Endothelial cell of umbilical vein (primary cell): ENCODE measurements around the gene HEXIM2. TPM values are rescaled to one million over a fixed set of nuclear protein-coding genes. Genes with fewer than 3 reads are reported as not detected.

ENCODE experiments used
- Bru-seq: library from RNA; stranded (reverse); fragments of 400-500 nt; gene quantifications from one replicate; lab custom pipeline; 2021; lab: Mats Ljungman, UMichigan
- BruChase-seq, 2 experiments: library from RNA; stranded (reverse); fragments of 400-500 nt; gene quantifications; one replicate each; lab custom pipeline; 2021; lab: Mats Ljungman, UMichigan
- BruUV-seq: library from RNA; stranded (reverse); fragments of 400-500 nt; replicated peaks from 2 replicates; lab custom pipeline; 2021; lab: Mats Ljungman, UMichigan
- CTCF ChIA-PET: fragments of 300-600, 350-600 bp; sonication (Branson Sonifier 250); formaldehyde crosslinking; loops from one replicate; lab custom pipeline; 2021; ENCODE audit warnings: antibody characterized with exemption, inconsistent platforms; lab: Charles Lee
- POLR2A ChIA-PET: fragments of 300-600, 350-600 bp; sonication (Branson Sonifier 250); formaldehyde crosslinking; loops from one replicate; lab custom pipeline; 2021; ENCODE audit warnings: antibody characterized with exemption, inconsistent platforms; lab: Charles Lee
- DNase-seq: peaks from one replicate; pipeline ENCODE4 v3.0.0-alpha.2; 2011; ENCODE audit warnings: low read depth, low spot score
- FAIRE-seq: peaks from 2 replicates; lab custom pipeline; 2011; peaks lifted over from hg19 to GRCh38; lab: Jason Lieb, UNC
- H2AFZ ChIP-seq: 2 replicates; pipeline ENCODE4 v1.6.0; 2012; ENCODE audit warnings: low read depth, low read length, control low read depth, inconsistent platforms
- H3K27ac ChIP-seq: 2 replicates; pipeline ENCODE4 v1.5.1; 2011; ENCODE audit warnings: low read depth, mild to moderate bottlenecking, control low read depth, low read length, moderate library complexity; ENCODE audit not compliant: insufficient read depth
- H3K27me3 ChIP-seq, 2 experiments: 2 replicates each; pipeline versions ENCODE4 v1.6.0 to v1.6.1; 2011; ENCODE audit warnings: low read length in 2 of 2, mixed read lengths in 1 of 2; ENCODE audit not compliant: control insufficient read depth in 2 of 2, insufficient read depth in 2 of 2
- H3K36me3 ChIP-seq, 2 experiments: 2 replicates in 1 of 2; 3 replicates in 1 of 2; pipeline ENCODE4 v1.5.1; 2011; ENCODE audit warnings: low read length in 2 of 2, mild to moderate bottlenecking in 1 of 2, moderate library complexity in 1 of 2; ENCODE audit not compliant: control insufficient read depth in 2 of 2, insufficient read depth in 2 of 2; ENCODE audit errors: extremely low read depth in 1 of 2
- H3K4me1 ChIP-seq: 3 replicates; pipeline ENCODE4 v1.5.1; 2011; ENCODE audit warnings: mild to moderate bottlenecking, low read length; ENCODE audit not compliant: control insufficient read depth, insufficient read depth; ENCODE audit errors: extremely low read depth
- H3K4me2 ChIP-seq: 2 replicates; pipeline ENCODE4 v1.6.1; 2011; ENCODE audit warnings: low read length, control low read depth, mixed read lengths; ENCODE audit not compliant: insufficient read depth
- H3K4me3 ChIP-seq, 3 experiments: fragments of 200-600 bp in 1 of 3; sonication (generic), shearing (Covaris generic) in 1 of 3; replicated peaks in 1 of 3; 2 replicates each; pipeline ENCODE4 v1.5.1; 2011 to 2016; ENCODE audit warnings: control low read depth in 3 of 3, low read length in 3 of 3, mild to moderate bottlenecking in 2 of 3, inconsistent platforms in 1 of 3, low read depth in 1 of 3, moderate library complexity in 1 of 3; ENCODE audit not compliant: insufficient read depth in 1 of 3
- H3K79me2 ChIP-seq: 2 replicates; pipeline ENCODE4 v1.6.0; 2012; ENCODE audit warnings: low read length, inconsistent platforms; ENCODE audit not compliant: control insufficient read depth, insufficient read depth
- H3K9ac ChIP-seq: replicated peaks from 2 replicates; pipeline ENCODE3; 2011; ENCODE audit warnings: low read length, control low read depth; ENCODE audit not compliant: insufficient read depth; ENCODE audit errors: extremely low read depth
- H3K9me1 ChIP-seq: replicated peaks from 3 replicates; pipeline ENCODE4 v1.6.0; 2011; ENCODE audit warnings: mild to moderate bottlenecking, low read length; ENCODE audit not compliant: control insufficient read depth, insufficient read depth; ENCODE audit errors: extremely low read depth
- H3K9me3 ChIP-seq: replicated peaks from 2 replicates; pipeline ENCODE4 v1.5.1; 2012; ENCODE audit warnings: low read length, inconsistent platforms; ENCODE audit not compliant: control insufficient read depth, insufficient read depth
- H4K20me1 ChIP-seq: replicated peaks from 2 replicates; pipeline ENCODE3; 2011; ENCODE audit warnings: mild to moderate bottlenecking, low read length; ENCODE audit not compliant: control insufficient read depth, insufficient read depth; ENCODE audit errors: extremely low read depth
- CTCF ChIP-seq, 2 donors: IDR thresholded peaks; 1 replicate in 1 of 2; 2 replicates in 1 of 2; pipeline ENCODE4 v1.5.1; 2011; ENCODE audit warnings: low read length in 2 of 2, mild to moderate bottlenecking in 2 of 2, moderate library complexity in 2 of 2, control low read depth in 1 of 2, inconsistent platforms in 1 of 2, low read depth in 1 of 2; ENCODE audit not compliant: insufficient read depth in 1 of 2; ENCODE audit errors: extremely low read depth in 1 of 2
- EZH2 ChIP-seq: IDR thresholded peaks from 2 replicates; pipeline ENCODE4 v1.6.1; 2012; ENCODE audit warnings: borderline replicate concordance, low read depth, mild to moderate bottlenecking, moderate library complexity, low read length, inconsistent platforms; ENCODE audit not compliant: severe bottlenecking
- FOS ChIP-seq: IDR thresholded peaks from 2 replicates; pipeline ENCODE4 v1.6.1; 2011; ENCODE audit warnings: mild to moderate bottlenecking, low read length, moderate library complexity, borderline replicate concordance; ENCODE audit not compliant: insufficient read depth
- GATA2 ChIP-seq: IDR thresholded peaks from 2 replicates; pipeline ENCODE4 v1.7.0; 2011; ENCODE audit warnings: low read depth, mild to moderate bottlenecking, moderate library complexity, mixed read lengths, low read length; ENCODE audit not compliant: insufficient read length, insufficient read depth
- JUN ChIP-seq: IDR thresholded peaks from 2 replicates; pipeline ENCODE4 v1.6.1; 2011; ENCODE audit warnings: borderline replicate concordance, low read depth; ENCODE audit not compliant: insufficient read length, insufficient read depth
- MAX ChIP-seq: IDR thresholded peaks from 2 replicates; pipeline ENCODE4 v1.6.1; 2011; ENCODE audit not compliant: insufficient read depth, insufficient read length
- MYC ChIP-seq: IDR thresholded peaks from one replicate; pipeline ENCODE4 v1.6.1; 2011; ENCODE audit warnings: mild to moderate bottlenecking, low read depth, low read length
- POLR2A ChIP-seq: IDR thresholded peaks from 2 replicates; pipeline ENCODE4 v1.6.1; 2012; ENCODE audit warnings: low read depth, mild to moderate bottlenecking, control low read depth, low read length
- POLR2AphosphoS5 ChIP-seq: IDR thresholded peaks from 2 replicates; pipeline ENCODE4 v1.6.1; 2012; ENCODE audit warnings: low read depth, mild to moderate bottlenecking, control low read depth, low read length, moderate library complexity; ENCODE audit not compliant: insufficient read depth
- dilution Hi-C: fragments of 300-500 bp; cut with MboI; formaldehyde crosslinking; loops from one replicate; pipeline ENCODE4 v1.15.0; 2019; ENCODE audit warnings: low sequenced_read_pairs; ENCODE audit not compliant: extremely low pct_ligation_motif_present
- intact Hi-C: fragments of 100-400 bp; cut with micrococcal nuclease; formaldehyde crosslinking; loops from one replicate; pipeline ENCODE4 v1.10.0; 2022
- long read RNA-seq: library from polyadenylated mRNA; stranded (forward); transcript quantifications from one replicate; pipeline ENCODE4 v2.0.0, GENCODE V29; 2021
- polyA minus RNA-seq, 3 experiments: library from RNA; depleted of rRNA, polyadenylated mRNA; stranded (reverse); fragments of >200 nt; gene quantifications; 1 replicate in 1 of 3; 2 replicates in 2 of 3; pipeline ENCODE4 v1.2.3, GENCODE V29; 2011
- polyA plus RNA-seq, 4 experiments: library from polyadenylated mRNA; depleted of rRNA in 3 of 4; stranded (reverse) in 3 of 4; unstranded in 1 of 4; fragments of >200 nt; gene quantifications; 2 replicates each; pipeline versions ENCODE4 v1.2.1 to v1.2.3, GENCODE V29; 2011 to 2012; ENCODE audit warnings: missing spikeins in 1 of 4
- total RNA-seq: library from RNA; stranded (reverse); gene quantifications from 2 replicates; pipeline ENCODE4 v1.2.3, GENCODE V29; 2021

The HEXIM2 gene
- total RNA-seq (3.8 and 4.3 TPM in 2 replicates), polyA plus RNA-seq (2.9 and 3.7 TPM in 2 replicates), polyA minus RNA-seq (0.92 and 1.4 TPM in 2 replicates), Bru-seq, nascent RNA (percentile 25 among the genes with signal in this experiment), BruChase-seq, experiment 1, labeled RNA remaining after a 6-hour chase (percentile 28 among the genes with signal in this experiment), BruChase-seq, experiment 2, labeled RNA remaining after a 2-hour chase (percentile 21 among the genes with signal in this experiment)
- polyA plus RNA-seq (2011; cell fraction: cytosol; rRNA removed) = 2.9 and 3.4 TPM in 2 replicates
- 2.9 and 3.1 TPM in 2 replicates for polyA plus RNA-seq (2011; cell fraction: nucleus; rRNA removed)
- 3.1 TPM in 2 replicates for polyA plus RNA-seq (2012)
- 8.0 TPM for polyA minus RNA-seq (2011; cell fraction: cytosol; rRNA and poly(A)+ RNA removed)
- 0.58 and 0.96 TPM in 2 replicates for polyA minus RNA-seq (2011; cell fraction: nucleus; rRNA and poly(A)+ RNA removed)
- long read RNA-seq, partial matches to known transcripts = 0 of 9 reads
- long read RNA-seq, other reads (novel, unspliced or antisense) = 3 of 9 reads

GRCh38 chr17:45161288-45162024 lies at the start of gene HEXIM2:
Gene HEXIM2, plus strand, starts transcription at chr17:45161875. Its CDS starts 919 bp downstream, at chr17:45162794.
- Histone ChIP-seq H3K4me2 (peak within 1 kb of the TSS; percentile 93), H3K9me3 (no peaks in the 10 kb centered on the region), H3K9me1 (no peaks in the 10 kb centered on the region), H2AFZ (peak within 1 kb of the TSS; percentile 86), H3K27ac (peak within 1 kb of the TSS; percentile 91), H3K4me3 (peak within 1 kb of the TSS; percentile 60 to 92 (median 80)), H3K4me1 (peaks cover 28% of the 10 kb centered on the region), H3K79me2 (peaks cover 21% of the 10 kb centered on the region), H3K9ac (peak within 1 kb of the TSS; percentile 98), H3K27me3 (no peaks in the 10 kb centered on the region), H4K20me1 (no peaks in the 10 kb centered on the region), H3K36me3 (no peaks in the 10 kb centered on the region)
- dilution Hi-C loops = no loop called here
- TF ChIP-seq CTCF (IDR thresholded peaks at IDR 0.05; ENCODE audit: extremely low read depth in 1 of 2, insufficient read depth in 1 of 2, low read depth in 1 of 2, low read length in 2 of 2) (no peak), FOS (peak; percentile 20), MAX (no peak), GATA2 (no peak), POLR2AphosphoS5 (peak; percentile 92), POLR2A (peak; percentile 94), EZH2 (no peak), MYC (no peak), JUN (no peak)
- BruUV-seq = no TSS peak
- peak; percentile 99 for FAIRE-seq
- POLR2A ChIA-PET = interaction anchor here (0.5 to 3.1 kb wide), 8 partner anchors 8 to 210 kb away, joined by 3 to 189 read pairs (median 4); partner anchors contain the start of genes ACBD4, HEXIM1 and MAP3K14
- CTCF ChIA-PET = interaction anchor here (0.5 to 6.0 kb wide), 7 partner anchors 11 to 90 kb away, joined by 3 to 153 read pairs (median 6); partner anchors contain the start of genes ACBD4 and HEXIM1
- intact Hi-C loops = loop anchor here (1.0 kb wide), 2 partner anchors 13 to 26 kb away; partner anchors contain the start of genes ACBD4 and HEXIM1
- DNase-seq = peak; percentile 100
